Testis (tissue), 3 donors: ENCODE data around the gene BCKDHA. TPM values are rescaled to one million over a fixed set of nuclear protein-coding genes. Genes with fewer than 3 reads are reported as not detected.

Experiments used
- DNase-seq: peaks from one replicate; pipeline ENCODE4 v3.0.0-alpha.2; 2019
- H3K27ac ChIP-seq, 2 donors: fragments of 200-600 bp; sonication (generic); one replicate each; pipeline ENCODE4 v1.5.1; 2019
- H3K27me3 ChIP-seq: fragments of 200-600 bp; sonication (generic); one replicate; pipeline ENCODE4 v1.5.1; 2019
- H3K36me3 ChIP-seq: fragments of 200-600 bp; sonication (generic); one replicate; pipeline ENCODE4 v1.5.1; 2017; ENCODE audit warnings: low read depth; ENCODE audit errors: missing control alignments
- H3K4me1 ChIP-seq: fragments of 200-600 bp; sonication (generic); one replicate; pipeline ENCODE4 v1.5.1; 2019
- H3K4me3 ChIP-seq, 2 donors: fragments of 200-600 bp; sonication (generic); one replicate each; pipeline ENCODE4 v1.5.1; 2017 to 2019
- H3K9me3 ChIP-seq: fragments of 200-600 bp; sonication (generic); one replicate; pipeline ENCODE4 v1.5.1; 2017
- CTCF ChIP-seq, 3 experiments: fragments of 450-650 bp in 2 of 3; fragments of 200-600 bp in 1 of 3; sonication (generic) in 1 of 3; IDR thresholded peaks; one replicate each; pipeline ENCODE4 v1.5.1; 2016 to 2019; ENCODE audit warnings: antibody characterized with exemption in 3 of 3, mild to moderate bottlenecking in 2 of 3, moderate library complexity in 1 of 3
- POLR2A ChIP-seq: fragments of 450-650 bp; IDR thresholded peaks from one replicate; pipeline ENCODE4 v1.6.1; 2017; ENCODE audit warnings: antibody characterized with exemption, mild to moderate bottlenecking, moderate library complexity
- whole genome bisulfite sequencing, 2 donors: methylation state at CpG; one replicate each; pipeline ENCODE4 v1.1.5; 2018; 5-methylcytosine and 5-hydroxymethylcytosine counted together
- intact Hi-C: fragments of 100-400 bp; cut with DNase I; formaldehyde crosslinking; loops from one replicate; pipeline ENCODE4 v1.15.1; 2023; ENCODE audit warnings: low total_unique reads
- polyA plus RNA-seq: library from polyadenylated mRNA; stranded (reverse); fragments of 350-450 nt; fragmentation: Illumina TruSeq; extraction: RNeasy Lipid Tissue Mini Kit (QIAGEN cat#74804); gene quantifications from one replicate; pipeline ENCODE4 v1.2.3, GENCODE V29; 2014; ENCODE audit warnings: low read depth, low replicate concordance; ENCODE audit not compliant: insufficient read depth
- total RNA-seq, 2 donors: library from RNA; depleted of rRNA; stranded (reverse); fragments of >200 nt; gene quantifications; one replicate each; pipeline ENCODE4 v1.2.3, GENCODE V29; 2016

The BCKDHA gene
- total and polyA plus RNA-seq, 3 donors from 2014 or later = 53.1 to 81.3 (median 80.8) TPM

GRCh38 chr19:41414461-41414860, 16.8 kb downstream of the BCKDHA start:
- Histone ChIP-seq H3K4me1 (no peaks in the 10 kb centered on the region), H3K36me3 (no peaks in the 10 kb centered on the region), H3K27ac (no peak overlapping the region), H3K4me3 (no peak overlapping the region), H3K9me3 (no peaks in the 10 kb centered on the region), H3K27me3 (no peaks in the 10 kb centered on the region)
- intact Hi-C loops = no loop called here
- no peak for TF ChIP-seq CTCF (IDR thresholded peaks at IDR 0.05)
- no peak for TF ChIP-seq POLR2A
- no peak for DNase-seq
- WGBS, 2 donors = 88 to 91% methylated on average over 9 of the region's 9 CpGs

GRCh38 chr19:41415154-41415571, 17.5 kb downstream of the BCKDHA start:
- DNase-seq = no peak
- intact Hi-C loops = no loop called here
- Histone ChIP-seq H3K4me1 (no peaks in the 10 kb centered on the region), H3K36me3 (no peaks in the 10 kb centered on the region), H3K4me3 (no peak overlapping the region), H3K27ac (no peak overlapping the region), H3K9me3 (no peaks in the 10 kb centered on the region), H3K27me3 (no peaks in the 10 kb centered on the region)
- TF ChIP-seq CTCF (IDR thresholded peaks at IDR 0.05) (no peak), POLR2A (no peak)
- 92 to 100% methylated on average over 2 to 9 of the region's 9 CpGs for WGBS, 2 donors

- WGBS, 2 donors = 87 to 94% methylated on average over 9 to 12 of the region's 12 CpGs
- no peak overlapping the region for H3K27ac ChIP-seq
- no peak for TF ChIP-seq POLR2A
- no peak for TF ChIP-seq CTCF (IDR thresholded peaks at IDR 0.05)
- DNase-seq = no peak
- H3K9me3 ChIP-seq = no peaks in the 10 kb centered on the region
- no peak overlapping the region for H3K4me3 ChIP-seq
- no peaks in the 10 kb centered on the region for H3K4me1 ChIP-seq
- H3K27me3 ChIP-seq = no peaks in the 10 kb centered on the region
- intact Hi-C loops = no loop called here
- no peaks in the 10 kb centered on the region for H3K36me3 ChIP-seq
Observed at GRCh38 chr19:41416194-41416674, 18.6 kb downstream of the BCKDHA start.

- DNase-seq = no peak
- no peaks in the 10 kb centered on the region for H3K4me1 ChIP-seq
- TF ChIP-seq POLR2A (no peak), CTCF (IDR thresholded peaks at IDR 0.05) (no peak)
- intact Hi-C loops = no loop called here
- no peak overlapping the region for H3K4me3 ChIP-seq
- 83 to 84% methylated on average over 8 of the region's 8 CpGs for WGBS, 2 donors
- no peaks in the 10 kb centered on the region for H3K9me3 ChIP-seq
- no peaks in the 10 kb centered on the region for H3K27me3 ChIP-seq
- H3K36me3 ChIP-seq = no peaks in the 10 kb centered on the region
- H3K27ac ChIP-seq = no peak overlapping the region
Observed at GRCh38 chr19:41420101-41420880, 22.7 kb downstream of the BCKDHA start.

- no peak for TF ChIP-seq POLR2A
- TF ChIP-seq CTCF (IDR thresholded peaks at IDR 0.05) = no peak
- no peak overlapping the region for H3K4me3 ChIP-seq
- 90 to 91% methylated on average over 6 of the region's 6 CpGs for WGBS, 2 donors
- no peak for DNase-seq
- intact Hi-C loops = no loop called here
- H3K27me3 ChIP-seq = no peaks in the 10 kb centered on the region
- no peak overlapping the region for H3K27ac ChIP-seq
- no peaks in the 10 kb centered on the region for H3K4me1 ChIP-seq
- H3K9me3 ChIP-seq = no peaks in the 10 kb centered on the region
- H3K36me3 ChIP-seq = no peaks in the 10 kb centered on the region
Observed at GRCh38 chr19:41421314-41421713, 23.7 kb downstream of the BCKDHA start.
